Measurements from ENCODE around the gene SLC17A4. TPM values are rescaled to one million over a fixed set of nuclear protein-coding genes. Genes with fewer than 3 reads are reported as not detected.
"Not testable (repeated sequence)": the region's sequence is repeated elsewhere in the genome, so short reads cannot be mapped to it uniquely, and the experiment has no call there.

The SLC17A4 gene
- total and polyA plus RNA-seq, 3 donors from 2014 or later, result 0.24 to 0.45 (median 0.37) TPM

- Histone ChIP-seq H3K9me3 (no peaks in the 10 kb centered on the region), H3K4me1 (peaks cover 8% of the 10 kb centered on the region), H3K27ac (no peak overlapping the region), H3K36me3 (ENCODE audit: low read depth, missing control alignments) (no peaks in the 10 kb centered on the region), H3K27me3 (no peaks in the 10 kb centered on the region), H3K4me3 (no peak overlapping the region)
- TF ChIP-seq POLR2A (IDR thresholded peaks at IDR 0.05) (no peak), CTCF (IDR thresholded peaks at IDR 0.05) (no peak)
- DNase-seq, result no peak
- intact Hi-C loops (cut with DNase I; ENCODE audit: low total_unique reads), result no loop called here
Observed at GRCh38 chr6:25743868-25744267, 10.7 kb upstream of the SLC17A4 start.

GRCh38 chr6:25745836-25746235, 8.7 kb upstream of the SLC17A4 start:
- H3K36me3 ChIP-seq (ENCODE audit: low read depth, missing control alignments), result no peaks in the 10 kb centered on the region
- 73 to 76% methylated on average over 4 of the region's 4 CpGs for WGBS, 2 donors
- peaks cover 8% of the 10 kb centered on the region for H3K4me1 ChIP-seq
- H3K27ac ChIP-seq, result no peak overlapping the region
- no peak for DNase-seq
- TF ChIP-seq CTCF (IDR thresholded peaks at IDR 0.05), result no peak
- no peak for TF ChIP-seq POLR2A (IDR thresholded peaks at IDR 0.05)
- no peaks in the 10 kb centered on the region for H3K27me3 ChIP-seq
- no peaks in the 10 kb centered on the region for H3K9me3 ChIP-seq
- intact Hi-C loops (cut with DNase I; ENCODE audit: low total_unique reads), result no loop called here
- no peak overlapping the region for H3K4me3 ChIP-seq

- WGBS, 2 donors, result 78 to 82% methylated on average over 1 of the region's 1 CpG
- no peak for DNase-seq
- intact Hi-C loops (cut with DNase I; ENCODE audit: low total_unique reads), result no loop called here
- Histone ChIP-seq H3K36me3 (ENCODE audit: low read depth, missing control alignments) (no peaks in the 10 kb centered on the region), H3K27me3 (no peaks in the 10 kb centered on the region), H3K4me3 (no peak overlapping the region), H3K9me3 (no peaks in the 10 kb centered on the region), H3K27ac (no peak overlapping the region), H3K4me1 (peaks cover 8% of the 10 kb centered on the region)
- TF ChIP-seq POLR2A (IDR thresholded peaks at IDR 0.05) (no peak), CTCF (IDR thresholded peaks at IDR 0.05) (no peak)
Observed at GRCh38 chr6:25746968-25747367, 7.6 kb upstream of the SLC17A4 start.

- Histone ChIP-seq H3K9me3 (no peaks in the 10 kb centered on the region), H3K4me3 (no peak overlapping the region), H3K4me1 (peaks cover 8% of the 10 kb centered on the region), H3K27me3 (no peaks in the 10 kb centered on the region), H3K27ac (peak overlapping the region in 1 of 2 donors; percentile 5), H3K36me3 (ENCODE audit: low read depth, missing control alignments) (no peaks in the 10 kb centered on the region)
- WGBS, 2 donors, result 63 to 71% methylated on average over 2 of the region's 2 CpGs
- intact Hi-C loops (cut with DNase I; ENCODE audit: low total_unique reads), result no loop called here
- no peak for TF ChIP-seq POLR2A (IDR thresholded peaks at IDR 0.05)
- TF ChIP-seq CTCF (IDR thresholded peaks at IDR 0.05), result no peak
- no peak for DNase-seq
Observed at GRCh38 chr6:25747477-25747876, 7.1 kb upstream of the SLC17A4 start.

- intact Hi-C loops (cut with DNase I; ENCODE audit: low total_unique reads), result no loop called here
- H3K4me1 ChIP-seq, result peaks cover 8% of the 10 kb centered on the region
- peak overlapping the region in 1 of 2 donors; percentile 50 for H3K27ac ChIP-seq
- no peak overlapping the region for H3K4me3 ChIP-seq
- TF ChIP-seq CTCF (IDR thresholded peaks at IDR 0.05) (no peak), POLR2A (IDR thresholded peaks at IDR 0.05) (no peak)
- H3K36me3 ChIP-seq (ENCODE audit: low read depth, missing control alignments), result no peaks in the 10 kb centered on the region
- no peaks in the 10 kb centered on the region for H3K9me3 ChIP-seq
- no peak for DNase-seq
- H3K27me3 ChIP-seq, result no peaks in the 10 kb centered on the region
Observed at GRCh38 chr6:25748049-25748448, 6.5 kb upstream of the SLC17A4 start.

GRCh38 chr6:25748601-25749517, 5.7 kb upstream of the SLC17A4 start:
- peak overlapping the region in 1 of 2 donors; percentile 50 for H3K27ac ChIP-seq
- intact Hi-C loops (cut with DNase I; ENCODE audit: low total_unique reads); H3K4me3 ChIP-seq; H3K4me1 ChIP-seq; H3K36me3 ChIP-seq (ENCODE audit: low read depth, missing control alignments); H3K9me3 ChIP-seq; H3K27me3 ChIP-seq: not testable (repeated sequence)
- 28 to 41% methylated on average over 16 to 17 of the region's 17 CpGs for WGBS, 2 donors
- DNase-seq, result peak; percentile 75
